Rectal smooth muscle tissue (tissue), 1 donor: ENCODE data around the gene PES1.

Experiments used
- H3K27ac ChIP-seq: one replicate; pipeline ENCODE4 v1.7.0; 2013; ENCODE audit warnings: low read depth, low read length, inconsistent platforms
- H3K27me3 ChIP-seq: one replicate; pipeline ENCODE4 v1.7.0; 2013; ENCODE audit warnings: low read length; ENCODE audit not compliant: control insufficient read depth, insufficient read depth
- H3K36me3 ChIP-seq: one replicate; pipeline ENCODE4 v1.7.0; 2013; ENCODE audit warnings: low read length; ENCODE audit not compliant: control insufficient read depth, insufficient read depth
- H3K4me1 ChIP-seq: one replicate; pipeline ENCODE4 v1.7.0; 2013; ENCODE audit warnings: low read length; ENCODE audit not compliant: control insufficient read depth, insufficient read depth
- H3K4me3 ChIP-seq: one replicate; pipeline ENCODE4 v1.7.0; 2013; ENCODE audit warnings: low read length
- H3K9ac ChIP-seq: one replicate; pipeline ENCODE4 v1.7.0; 2013; ENCODE audit warnings: low read length

Gene PES1

GRCh38 chr22:30582788-30583545 is 8.7 kb downstream of the PES1 start:
- H3K4me1 ChIP-seq: no peaks in the 10 kb centered on the region
- H3K27ac ChIP-seq: no peak overlapping the region
- peaks cover 87% of the 10 kb centered on the region for H3K36me3 ChIP-seq
- H3K4me3 ChIP-seq: no peak overlapping the region
- H3K9ac ChIP-seq: no peak overlapping the region
- no peaks in the 10 kb centered on the region for H3K27me3 ChIP-seq

- H3K36me3 ChIP-seq: peaks cover 82% of the 10 kb centered on the region
- no peaks in the 10 kb centered on the region for H3K4me1 ChIP-seq
- no peaks in the 10 kb centered on the region for H3K27me3 ChIP-seq
- no peak overlapping the region for H3K27ac ChIP-seq
- H3K9ac ChIP-seq: no peak overlapping the region
- no peak overlapping the region for H3K4me3 ChIP-seq
Observed at GRCh38 chr22:30582051-30582450, 9.7 kb downstream of the PES1 start.

GRCh38 chr22:30580896-30581295 is 10.8 kb downstream of the PES1 start:
- H3K27me3 ChIP-seq: no peaks in the 10 kb centered on the region
- H3K9ac ChIP-seq: no peak overlapping the region
- H3K36me3 ChIP-seq: peaks cover 76% of the 10 kb centered on the region
- no peak overlapping the region for H3K27ac ChIP-seq
- H3K4me3 ChIP-seq: no peak overlapping the region
- no peaks in the 10 kb centered on the region for H3K4me1 ChIP-seq

- H3K4me3 ChIP-seq: no peak overlapping the region
- no peaks in the 10 kb centered on the region for H3K4me1 ChIP-seq
- H3K9ac ChIP-seq: no peak overlapping the region
- no peaks in the 10 kb centered on the region for H3K27me3 ChIP-seq
- H3K27ac ChIP-seq: no peak overlapping the region
- peaks cover 58% of the 10 kb centered on the region for H3K36me3 ChIP-seq
Observed at GRCh38 chr22:30578481-30578880, 13.2 kb downstream of the PES1 start.

- H3K36me3 ChIP-seq: peaks cover 36% of the 10 kb centered on the region
- H3K9ac ChIP-seq: no peak overlapping the region
- no peaks in the 10 kb centered on the region for H3K27me3 ChIP-seq
- H3K4me3 ChIP-seq: no peak overlapping the region
- H3K4me1 ChIP-seq: no peaks in the 10 kb centered on the region
- H3K27ac ChIP-seq: no peak overlapping the region
Observed at GRCh38 chr22:30575859-30576258, 15.9 kb downstream of the PES1 start.

- Histone ChIP-seq H3K4me3 (peak overlapping the region; percentile 20), H3K27me3 (no peaks in the 10 kb centered on the region), H3K36me3 (peaks cover 29% of the 10 kb centered on the region), H3K9ac (no peak overlapping the region), H3K4me1 (no peaks in the 10 kb centered on the region), H3K27ac (peak overlapping the region; percentile 30)
Observed at GRCh38 chr22:30574997-30575671, 16.6 kb downstream of the PES1 start.

- Histone ChIP-seq H3K36me3 (peaks cover 21% of the 10 kb centered on the region), H3K4me3 (peak within 1 kb of the TSS; percentile 57), H3K27ac (peak within 1 kb of the TSS; percentile 30), H3K9ac (no peak within 1 kb of the TSS), H3K27me3 (no peaks in the 10 kb centered on the region), H3K4me1 (no peaks in the 10 kb centered on the region)
Observed at GRCh38 chr22:30574095-30574981, 17.4 kb downstream of the PES1 start, which contains the start of gene GAL3ST1. GAL3ST1 (minus strand) TSS chr22:30574665; CDS start chr22:30557392, 17,273 bp downstream.

- Histone ChIP-seq H3K9ac (no peak overlapping the region), H3K36me3 (peaks cover 14% of the 10 kb centered on the region), H3K4me1 (no peaks in the 10 kb centered on the region), H3K27ac (peak overlapping the region; percentile 21), H3K27me3 (no peaks in the 10 kb centered on the region), H3K4me3 (peak overlapping the region; percentile 57)
Observed at GRCh38 chr22:30573594-30574094, 18.1 kb downstream of the PES1 start.

GRCh38 chr22:30572840-30573593 is 18.7 kb downstream of the PES1 start:
- peak overlapping the region; percentile 57 for H3K4me3 ChIP-seq
- H3K27me3 ChIP-seq: no peaks in the 10 kb centered on the region
- H3K36me3 ChIP-seq: peaks cover 10% of the 10 kb centered on the region
- H3K4me1 ChIP-seq: no peaks in the 10 kb centered on the region
- no peak overlapping the region for H3K9ac ChIP-seq
- no peak overlapping the region for H3K27ac ChIP-seq

- H3K27me3 ChIP-seq: no peaks in the 10 kb centered on the region
- H3K4me3 ChIP-seq: no peak overlapping the region
- H3K9ac ChIP-seq: no peak overlapping the region
- no peak overlapping the region for H3K27ac ChIP-seq
- no peaks in the 10 kb centered on the region for H3K4me1 ChIP-seq
- H3K36me3 ChIP-seq: peaks cover 7% of the 10 kb centered on the region
Observed at GRCh38 chr22:30572210-30572609, 19.5 kb downstream of the PES1 start.

- H3K36me3 ChIP-seq: no peaks in the 10 kb centered on the region
- no peaks in the 10 kb centered on the region for H3K4me1 ChIP-seq
- H3K27me3 ChIP-seq: no peaks in the 10 kb centered on the region
- no peak overlapping the region for H3K9ac ChIP-seq
- H3K27ac ChIP-seq: no peak overlapping the region
- H3K4me3 ChIP-seq: no peak overlapping the region
Observed at GRCh38 chr22:30569674-30570202, 22.0 kb downstream of the PES1 start.
